HepG2 (cell line): ENCODE data around the gene CCDC93. TPM values are rescaled to one million over a fixed set of nuclear protein-coding genes. Genes with fewer than 3 reads are reported as not detected.
A peak's percentile ranks its signal among the peaks of the same experiment; 100 is the strongest.

ENCODE experiments used
- SNAPC2 ChIP-seq: sonication (generic); formaldehyde crosslinking; IDR thresholded peaks from 2 replicates; pipeline ENCODE4 v1.8.1; 2022; ENCODE audit warnings: mild to moderate bottlenecking, missing genetic modification reagents
- ZNF230 ChIP-seq: sonication (generic); formaldehyde crosslinking; IDR thresholded peaks from 2 replicates; pipeline ENCODE4 v1.4.0; 2020; ENCODE audit warnings: mild to moderate bottlenecking, missing genetic modification reagents
- ZNF879 ChIP-seq: sonication (generic); formaldehyde crosslinking; IDR thresholded peaks from 2 replicates; pipeline ENCODE4 v1.8.1; 2023; ENCODE audit warnings: missing genetic modification reagents
- polyA plus RNA-seq, 8 experiments: library from polyadenylated mRNA; depleted of rRNA in 3 of 8; stranded (reverse) in 7 of 8; unstranded in 1 of 8; fragments of >200 nt; fragmentation: Illumina TruSeq in 4 of 8; extraction: Trizol in 4 of 8; gene quantifications; 2 replicates each; pipeline versions ENCODE4 v1.2.1 to v1.2.3, GENCODE V29; 2011 to 2016; ENCODE audit warnings: low read depth in 4 of 8, missing spikeins in 1 of 8, mixed read lengths in 1 of 8; ENCODE audit not compliant: insufficient read depth in 1 of 8
- total RNA-seq, 5 experiments: library from RNA; depleted of rRNA; stranded (reverse); fragments of >200 nt; fragmentation: Illumina TruSeq; extraction: Trizol; gene quantifications; 2 replicates each; pipeline ENCODE4 v1.2.3, GENCODE V29; 2016; ENCODE audit warnings: low read depth in 1 of 5
- TF ChIP-seq, protein P1 (sequence below): IDR thresholded peaks from 2 replicates; pipeline ENCODE4 v1.6.1; 2018; ENCODE audit warnings: missing genetic modification reagents
- TF ChIP-seq, protein P2 (sequence below): sonication (generic); formaldehyde crosslinking; IDR thresholded peaks from 2 replicates; pipeline ENCODE4 v1.4.0; 2020; ENCODE audit warnings: mild to moderate bottlenecking, missing genetic modification reagents
- TF ChIP-seq, protein P3 (sequence below): sonication (generic); formaldehyde crosslinking; IDR thresholded peaks from 2 replicates; pipeline ENCODE4 v1.5.1; 2020; ENCODE audit warnings: missing genetic modification reagents, mild to moderate bottlenecking, borderline replicate concordance
- TF ChIP-seq, protein P4 (sequence below): sonication (generic); formaldehyde crosslinking; IDR thresholded peaks from 2 replicates; pipeline ENCODE4 v1.8.0; 2022; ENCODE audit warnings: mild to moderate bottlenecking, missing genetic modification reagents, moderate library complexity
- TF ChIP-seq, protein P5 (sequence below): sonication (generic); formaldehyde crosslinking; IDR thresholded peaks from 2 replicates; pipeline ENCODE4 v1.5.0; 2020; ENCODE audit warnings: missing genetic modification reagents
- TF ChIP-seq, protein P6 (sequence below): sonication (generic); formaldehyde crosslinking; IDR thresholded peaks from 2 replicates; pipeline ENCODE4 v1.4.0; 2020; ENCODE audit warnings: missing genetic modification reagents, mild to moderate bottlenecking, borderline replicate concordance

The CCDC93 gene
- total and polyA plus RNA-seq, 2 of the 13 experiments (the other 11 are each of a cell fraction or from before 2014, with no cell fraction given), result 37.2 to 53.2 TPM

DNA sequence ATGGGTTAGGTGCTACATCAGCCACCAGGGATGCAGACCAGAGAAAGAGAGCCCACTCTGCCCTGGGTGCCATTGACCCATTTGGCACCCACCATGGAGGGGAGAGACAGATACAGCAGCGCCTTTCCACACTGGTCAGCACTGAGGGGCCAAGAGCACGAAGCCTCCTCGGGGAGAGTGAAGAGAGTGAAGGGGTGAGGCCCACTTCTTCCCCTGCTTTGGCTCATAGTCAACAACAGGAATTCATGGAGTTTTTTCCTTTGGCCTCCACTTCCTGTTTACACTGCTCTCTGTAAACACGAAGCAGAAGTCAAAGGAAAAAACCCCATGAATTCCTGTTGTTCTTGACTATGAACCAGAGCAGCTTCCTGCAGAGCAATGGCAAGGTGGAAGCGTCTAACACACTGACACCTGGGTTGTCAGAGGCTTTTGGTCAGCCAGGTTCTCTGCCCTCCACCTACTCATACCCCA lies 80.0 kb downstream of the CCDC93 start (continued):
- TF ChIP-seq, protein P1, sequence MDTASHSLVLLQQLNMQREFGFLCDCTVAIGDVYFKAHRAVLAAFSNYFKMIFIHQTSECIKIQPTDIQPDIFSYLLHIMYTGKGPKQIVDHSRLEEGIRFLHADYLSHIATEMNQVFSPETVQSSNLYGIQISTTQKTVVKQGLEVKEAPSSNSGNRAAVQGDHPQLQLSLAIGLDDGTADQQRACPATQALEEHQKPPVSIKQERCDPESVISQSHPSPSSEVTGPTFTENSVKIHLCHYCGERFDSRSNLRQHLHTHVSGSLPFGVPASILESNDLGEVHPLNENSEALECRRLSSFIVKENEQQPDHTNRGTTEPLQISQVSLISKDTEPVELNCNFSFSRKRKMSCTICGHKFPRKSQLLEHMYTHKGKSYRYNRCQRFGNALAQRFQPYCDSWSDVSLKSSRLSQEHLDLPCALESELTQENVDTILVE (CRISPR knock-in tag), result no peak
- TF ChIP-seq SNAPC2 (no peak), ZNF230 (CRISPR knock-in tag) (no peak), ZNF879 (CRISPR knock-in tag) (no peak)
- TF ChIP-seq, protein P2, sequence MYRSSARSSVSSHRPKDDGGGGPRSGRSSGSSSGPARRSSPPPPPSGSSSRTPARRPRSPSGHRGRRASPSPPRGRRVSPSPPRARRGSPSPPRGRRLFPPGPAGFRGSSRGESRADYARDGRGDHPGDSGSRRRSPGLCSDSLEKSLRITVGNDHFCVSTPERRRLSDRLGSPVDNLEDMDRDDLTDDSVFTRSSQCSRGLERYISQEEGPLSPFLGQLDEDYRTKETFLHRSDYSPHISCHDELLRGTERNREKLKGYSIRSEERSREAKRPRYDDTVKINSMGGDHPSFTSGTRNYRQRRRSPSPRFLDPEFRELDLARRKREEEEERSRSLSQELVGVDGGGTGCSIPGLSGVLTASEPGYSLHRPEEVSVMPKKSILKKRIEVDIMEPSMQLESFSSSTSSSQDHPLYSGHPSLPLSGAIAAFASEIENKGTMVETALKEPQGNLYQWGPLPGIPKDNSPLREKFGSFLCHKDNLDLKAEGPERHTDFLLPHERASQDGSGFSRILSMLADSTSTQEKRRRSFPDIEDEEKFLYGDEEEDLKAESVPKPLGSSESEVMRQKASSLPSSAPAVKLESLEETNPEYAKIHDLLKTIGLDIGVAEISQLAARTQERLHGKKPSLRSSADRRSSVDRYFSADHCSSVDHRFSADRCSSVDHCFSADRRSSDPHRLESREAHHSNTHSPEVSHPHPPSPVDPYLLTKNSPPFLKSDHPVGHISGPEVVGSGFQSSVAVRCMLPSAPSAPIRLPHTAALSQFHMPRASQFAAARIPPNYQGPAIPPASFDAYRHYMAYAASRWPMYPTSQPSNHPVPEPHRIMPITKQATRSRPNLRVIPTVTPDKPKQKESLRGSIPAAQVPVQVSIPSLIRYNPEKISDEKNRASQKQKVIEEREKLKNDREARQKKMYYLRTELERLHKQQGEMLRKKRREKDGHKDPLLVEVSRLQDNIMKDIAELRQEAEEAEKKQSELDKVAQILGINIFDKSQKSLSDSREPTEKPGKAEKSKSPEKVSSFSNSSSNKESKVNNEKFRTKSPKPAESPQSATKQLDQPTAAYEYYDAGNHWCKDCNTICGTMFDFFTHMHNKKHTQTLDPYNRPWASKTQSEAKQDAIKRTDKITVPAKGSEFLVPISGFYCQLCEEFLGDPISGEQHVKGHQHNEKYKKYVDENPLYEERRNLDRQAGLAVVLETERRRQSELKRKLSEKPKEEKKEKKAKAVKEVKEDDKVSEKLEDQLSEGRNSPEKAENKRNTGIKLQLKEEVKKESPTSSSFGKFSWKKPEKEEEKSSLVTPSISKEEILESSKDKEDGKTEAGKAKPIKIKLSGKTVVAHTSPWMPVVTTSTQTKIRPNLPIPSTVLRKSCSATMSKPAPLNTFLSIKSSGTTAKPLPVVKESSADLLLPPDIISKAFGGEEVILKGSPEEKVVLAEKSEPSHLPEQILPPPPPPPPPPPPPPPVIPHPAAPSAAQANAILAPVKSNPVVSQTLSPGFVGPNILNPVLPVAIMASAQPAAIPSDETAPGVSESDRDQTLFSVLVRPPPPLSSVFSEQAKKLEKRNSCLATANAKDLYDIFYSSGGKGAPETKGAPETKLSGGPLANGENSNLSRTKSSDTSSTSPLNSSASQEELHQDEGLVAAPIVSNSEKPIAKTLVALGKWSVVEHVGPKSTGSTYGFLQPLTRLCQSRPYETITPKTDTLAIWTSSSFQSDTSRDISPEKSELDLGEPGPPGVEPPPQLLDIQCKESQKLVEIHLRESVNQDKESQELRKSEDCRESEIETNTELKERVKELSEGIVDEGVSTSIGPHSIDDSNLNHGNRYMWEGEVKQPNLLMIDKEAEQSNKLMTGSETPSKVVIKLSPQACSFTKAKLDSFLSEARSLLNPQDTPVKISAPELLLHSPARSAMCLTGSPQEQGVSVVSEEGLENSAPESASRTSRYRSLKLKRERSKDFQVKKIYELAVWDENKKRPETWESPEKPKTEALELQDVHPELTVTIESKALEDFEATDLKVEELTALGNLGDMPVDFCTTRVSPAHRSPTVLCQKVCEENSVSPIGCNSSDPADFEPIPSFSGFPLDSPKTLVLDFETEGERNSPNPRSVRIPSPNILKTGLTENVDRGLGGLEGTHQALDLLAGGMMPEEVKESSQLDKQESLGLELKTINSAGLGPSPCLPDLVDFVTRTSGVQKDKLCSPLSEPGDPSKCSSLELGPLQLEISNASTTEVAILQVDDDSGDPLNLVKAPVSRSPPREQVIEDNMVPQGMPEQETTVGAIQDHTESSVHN (CRISPR knock-in tag), result no peak
- TF ChIP-seq, protein P3, sequence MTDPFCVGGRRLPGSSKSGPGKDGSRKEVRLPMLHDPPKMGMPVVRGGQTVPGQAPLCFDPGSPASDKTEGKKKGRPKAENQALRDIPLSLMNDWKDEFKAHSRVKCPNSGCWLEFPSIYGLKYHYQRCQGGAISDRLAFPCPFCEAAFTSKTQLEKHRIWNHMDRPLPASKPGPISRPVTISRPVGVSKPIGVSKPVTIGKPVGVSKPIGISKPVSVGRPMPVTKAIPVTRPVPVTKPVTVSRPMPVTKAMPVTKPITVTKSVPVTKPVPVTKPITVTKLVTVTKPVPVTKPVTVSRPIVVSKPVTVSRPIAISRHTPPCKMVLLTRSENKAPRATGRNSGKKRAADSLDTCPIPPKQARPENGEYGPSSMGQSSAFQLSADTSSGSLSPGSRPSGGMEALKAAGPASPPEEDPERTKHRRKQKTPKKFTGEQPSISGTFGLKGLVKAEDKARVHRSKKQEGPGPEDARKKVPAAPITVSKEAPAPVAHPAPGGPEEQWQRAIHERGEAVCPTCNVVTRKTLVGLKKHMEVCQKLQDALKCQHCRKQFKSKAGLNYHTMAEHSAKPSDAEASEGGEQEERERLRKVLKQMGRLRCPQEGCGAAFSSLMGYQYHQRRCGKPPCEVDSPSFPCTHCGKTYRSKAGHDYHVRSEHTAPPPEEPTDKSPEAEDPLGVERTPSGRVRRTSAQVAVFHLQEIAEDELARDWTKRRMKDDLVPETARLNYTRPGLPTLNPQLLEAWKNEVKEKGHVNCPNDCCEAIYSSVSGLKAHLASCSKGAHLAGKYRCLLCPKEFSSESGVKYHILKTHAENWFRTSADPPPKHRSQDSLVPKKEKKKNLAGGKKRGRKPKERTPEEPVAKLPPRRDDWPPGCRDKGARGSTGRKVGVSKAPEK (CRISPR knock-in tag), result no peak
- TF ChIP-seq, protein P4, sequence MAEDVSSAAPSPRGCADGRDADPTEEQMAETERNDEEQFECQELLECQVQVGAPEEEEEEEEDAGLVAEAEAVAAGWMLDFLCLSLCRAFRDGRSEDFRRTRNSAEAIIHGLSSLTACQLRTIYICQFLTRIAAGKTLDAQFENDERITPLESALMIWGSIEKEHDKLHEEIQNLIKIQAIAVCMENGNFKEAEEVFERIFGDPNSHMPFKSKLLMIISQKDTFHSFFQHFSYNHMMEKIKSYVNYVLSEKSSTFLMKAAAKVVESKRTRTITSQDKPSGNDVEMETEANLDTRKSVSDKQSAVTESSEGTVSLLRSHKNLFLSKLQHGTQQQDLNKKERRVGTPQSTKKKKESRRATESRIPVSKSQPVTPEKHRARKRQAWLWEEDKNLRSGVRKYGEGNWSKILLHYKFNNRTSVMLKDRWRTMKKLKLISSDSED (CRISPR knock-in tag), result no peak
- TF ChIP-seq, protein P5, sequence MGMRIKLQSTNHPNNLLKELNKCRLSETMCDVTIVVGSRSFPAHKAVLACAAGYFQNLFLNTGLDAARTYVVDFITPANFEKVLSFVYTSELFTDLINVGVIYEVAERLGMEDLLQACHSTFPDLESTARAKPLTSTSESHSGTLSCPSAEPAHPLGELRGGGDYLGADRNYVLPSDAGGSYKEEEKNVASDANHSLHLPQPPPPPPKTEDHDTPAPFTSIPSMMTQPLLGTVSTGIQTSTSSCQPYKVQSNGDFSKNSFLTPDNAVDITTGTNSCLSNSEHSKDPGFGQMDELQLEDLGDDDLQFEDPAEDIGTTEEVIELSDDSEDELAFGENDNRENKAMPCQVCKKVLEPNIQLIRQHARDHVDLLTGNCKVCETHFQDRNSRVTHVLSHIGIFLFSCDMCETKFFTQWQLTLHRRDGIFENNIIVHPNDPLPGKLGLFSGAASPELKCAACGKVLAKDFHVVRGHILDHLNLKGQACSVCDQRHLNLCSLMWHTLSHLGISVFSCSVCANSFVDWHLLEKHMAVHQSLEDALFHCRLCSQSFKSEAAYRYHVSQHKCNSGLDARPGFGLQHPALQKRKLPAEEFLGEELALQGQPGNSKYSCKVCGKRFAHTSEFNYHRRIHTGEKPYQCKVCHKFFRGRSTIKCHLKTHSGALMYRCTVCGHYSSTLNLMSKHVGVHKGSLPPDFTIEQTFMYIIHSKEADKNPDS (CRISPR knock-in tag), result no peak
- TF ChIP-seq, protein P6, sequence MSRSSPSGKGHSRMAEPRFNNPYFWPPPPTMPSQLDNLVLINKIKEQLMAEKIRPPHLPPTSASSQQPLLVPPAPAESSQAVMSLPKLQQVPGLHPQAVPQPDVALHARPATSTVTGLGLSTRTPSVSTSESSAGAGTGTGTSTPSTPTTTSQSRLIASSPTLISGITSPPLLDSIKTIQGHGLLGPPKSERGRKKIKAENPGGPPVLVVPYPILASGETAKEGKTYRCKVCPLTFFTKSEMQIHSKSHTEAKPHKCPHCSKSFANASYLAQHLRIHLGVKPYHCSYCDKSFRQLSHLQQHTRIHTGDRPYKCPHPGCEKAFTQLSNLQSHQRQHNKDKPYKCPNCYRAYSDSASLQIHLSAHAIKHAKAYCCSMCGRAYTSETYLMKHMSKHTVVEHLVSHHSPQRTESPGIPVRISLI (CRISPR knock-in tag), result peak; percentile 41; the same call in 1 of the 2 replicates
